GM18951 (cell line): Measurements from ENCODE around the gene ZBTB7B.

Experiments
- POLR2A ChIP-seq: IDR thresholded peaks from 4 replicates; pipeline ENCODE4 v1.6.1; 2011; ENCODE audit warnings: mild to moderate bottlenecking; ENCODE audit not compliant: insufficient read length, insufficient read depth; ENCODE audit errors: extremely low read depth
- in situ Hi-C: fragments of 300-500 bp; cut with MboI; formaldehyde crosslinking; loops from one replicate; pipeline ENCODE4 v1.12.0; 2022; ENCODE audit warnings: low sequenced_read_pairs, mixed read lengths, inconsistent platforms; ENCODE audit not compliant: unreplicated experiment

Gene ZBTB7B

DNA sequence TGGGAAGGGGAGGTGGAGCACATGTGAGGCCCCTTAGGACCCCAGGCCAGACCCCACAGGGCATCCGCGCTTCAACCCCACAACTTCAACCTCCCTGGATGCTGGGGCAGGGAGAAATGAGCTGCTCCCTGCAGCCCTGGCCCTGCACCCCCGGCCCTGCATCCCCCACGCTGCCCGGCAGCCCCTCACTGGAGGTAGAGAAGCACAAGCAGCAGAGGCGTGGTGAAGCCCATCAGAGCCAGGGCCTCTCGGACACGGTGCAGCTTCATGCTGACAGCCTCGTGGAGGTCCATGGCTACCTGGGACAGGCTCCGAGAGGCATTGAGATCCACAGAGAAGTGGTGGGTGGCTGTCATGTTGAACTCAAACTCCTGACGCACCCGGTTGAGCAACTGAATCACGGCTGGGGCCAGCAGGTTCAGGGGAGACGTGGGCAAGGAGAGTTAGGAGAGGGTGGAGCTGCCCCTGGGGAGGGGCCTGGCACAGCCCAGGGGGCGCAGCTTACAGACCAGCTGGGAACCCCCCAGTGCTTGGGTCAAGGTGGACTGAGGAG lies 27.7 kb downstream of the ZBTB7B start:
- no peak for TF ChIP-seq POLR2A
- in situ Hi-C loops, result no loop called here

GRCh38 chr1:155030899-155031298 lies 28.3 kb downstream of the ZBTB7B start:
- TF ChIP-seq POLR2A, result no peak
- in situ Hi-C loops, result no loop called here

GRCh38 chr1:155032886-155033285 lies 30.3 kb downstream of the ZBTB7B start:
- no peak for TF ChIP-seq POLR2A
- in situ Hi-C loops, result no loop called here

DNA sequence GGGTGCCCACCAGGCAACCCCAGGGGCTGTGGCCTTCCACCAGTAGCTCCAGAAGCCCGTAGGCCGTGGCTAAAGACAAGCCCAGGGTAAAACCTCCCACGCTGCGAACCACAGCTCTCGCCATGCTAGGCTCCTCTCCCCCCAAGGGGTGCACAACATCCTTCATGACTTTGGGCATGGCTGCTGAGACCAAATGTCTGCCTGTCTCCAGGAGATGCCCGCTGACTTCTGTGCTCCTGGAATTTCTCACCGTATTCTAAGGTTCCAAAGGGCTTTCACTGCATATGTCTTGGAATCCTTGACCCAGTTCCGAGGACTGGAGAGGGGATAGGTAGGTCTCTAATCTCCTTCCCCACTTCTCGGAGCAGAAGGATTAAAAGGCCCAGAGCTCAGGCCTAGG lies 30.9 kb downstream of the ZBTB7B start, which contains the start of the genes DCST1 and DCST2:
Gene DCST1 (plus strand): TSS at position 301 of the 400 bp plus-strand sequence. CDS start 213 bp downstream, outside the sequence.
Gene DCST2 (minus strand): TSS at position 258 of the 400 bp plus-strand sequence. CDS start 80 bp downstream, at position 178.
- in situ Hi-C loops, result no loop called here

DNA sequence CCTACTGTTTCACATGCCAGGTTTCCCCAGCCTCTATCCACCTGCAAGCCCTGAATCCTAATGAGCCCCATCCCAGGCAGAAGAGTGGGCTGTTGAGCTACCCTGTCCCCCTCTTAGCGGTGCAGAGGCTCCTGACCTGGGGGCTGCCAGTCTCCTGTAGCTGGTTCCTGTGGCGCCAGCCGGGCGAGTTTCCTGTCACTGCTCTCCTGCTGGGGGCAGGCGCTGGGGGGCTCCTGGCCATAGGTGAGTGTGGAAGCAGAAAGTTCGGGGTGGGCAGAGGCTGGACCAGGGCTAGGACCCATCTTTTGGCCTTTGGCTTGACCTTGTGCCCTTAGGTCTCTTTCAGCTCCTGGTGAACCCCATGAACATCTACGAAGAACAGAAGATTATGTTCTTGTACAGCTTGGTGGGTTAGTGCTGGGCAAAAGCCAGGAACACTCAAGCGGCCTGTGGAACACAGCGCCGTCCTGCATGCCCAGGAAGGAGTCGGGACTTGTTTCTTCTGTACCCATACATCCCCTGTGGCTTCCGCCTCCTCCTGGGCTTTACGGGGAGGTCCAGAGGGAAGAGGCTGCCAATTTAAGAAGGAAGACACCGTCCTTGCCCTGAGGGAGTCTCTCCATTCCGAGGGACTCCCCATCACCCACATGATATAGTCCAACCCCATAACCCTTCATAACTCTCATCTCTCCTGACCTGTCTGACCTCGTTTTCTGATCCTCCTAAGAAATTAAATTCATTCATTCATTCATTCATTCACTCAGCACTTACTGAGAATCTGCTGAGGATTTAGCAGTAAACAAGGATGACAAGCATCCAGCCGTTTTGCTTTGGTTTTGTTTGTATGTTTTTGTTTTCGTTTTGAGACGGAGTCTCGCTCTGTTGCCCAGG lies 32.0 kb downstream of the ZBTB7B start:
- in situ Hi-C loops, result no loop called here

More for the DNA sequence above, 30.9 kb downstream of the ZBTB7B start, which contains the start of the genes DCST1 and DCST2:
- no peak for TF ChIP-seq POLR2A

GRCh38 chr1:155035936-155036335 lies 33.3 kb downstream of the ZBTB7B start:
- TF ChIP-seq POLR2A, result no peak
- in situ Hi-C loops, result no loop called here

More for the DNA sequence above, 32.0 kb downstream of the ZBTB7B start:
- no peak for TF ChIP-seq POLR2A

DNA sequence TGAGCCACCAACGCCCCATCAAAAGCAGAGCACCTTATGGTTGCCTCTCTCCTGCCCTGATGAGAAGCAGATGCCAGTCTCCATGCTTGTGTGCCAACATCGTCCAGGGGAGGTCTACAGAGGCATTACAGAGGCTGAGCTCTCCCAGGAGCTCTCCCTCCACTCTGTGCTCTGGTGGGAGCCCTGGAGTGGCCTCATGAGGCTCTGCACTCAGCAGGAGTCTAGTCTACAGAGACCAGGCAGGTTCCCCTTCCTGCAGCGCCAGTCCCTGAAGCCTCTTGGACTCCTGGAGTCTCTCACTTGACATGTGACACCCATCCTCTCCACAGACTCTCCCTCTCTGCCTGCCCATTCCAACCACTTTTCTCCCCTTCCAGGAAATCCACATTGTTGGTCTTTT lies 34.4 kb downstream of the ZBTB7B start:
- in situ Hi-C loops, result no loop called here
- no peak for TF ChIP-seq POLR2A

- in situ Hi-C loops, result no loop called here
- TF ChIP-seq POLR2A, result no peak
These were observed 35.3 kb downstream of the ZBTB7B start for GRCh38 chr1:155037851-155038441.

DNA sequence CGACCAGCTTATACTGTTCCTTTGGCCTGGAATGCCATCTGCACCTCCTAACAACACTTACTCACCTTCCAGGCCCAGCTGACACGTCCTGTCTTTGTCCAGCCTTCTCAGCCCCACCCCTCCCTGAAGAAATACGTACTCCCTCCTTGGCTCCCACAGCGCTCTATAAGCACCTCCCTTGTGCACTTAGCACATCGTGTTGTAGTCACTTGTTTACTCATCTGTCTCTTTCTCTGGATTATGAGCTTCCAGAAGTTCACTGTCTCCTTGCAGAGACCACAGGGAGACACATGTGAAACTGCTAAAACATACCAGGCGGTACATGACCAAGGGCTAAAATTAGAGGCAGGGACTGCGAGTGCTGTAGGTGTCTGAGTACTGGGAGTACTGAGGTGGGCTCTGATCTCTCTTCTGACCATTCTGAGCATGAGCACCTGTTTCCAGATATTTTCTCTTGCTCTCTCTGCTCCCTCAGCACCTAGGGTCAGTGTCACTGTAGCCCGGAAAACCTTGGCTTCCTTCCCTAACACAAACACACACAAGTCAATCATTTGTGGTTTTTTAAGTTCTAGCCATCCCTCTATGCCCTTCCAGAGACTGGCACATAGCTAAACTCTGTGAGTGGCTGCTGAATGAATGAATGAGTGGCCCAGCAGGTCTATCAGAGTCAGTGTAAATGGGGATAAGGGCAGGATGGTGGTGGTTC lies 36.2 kb downstream of the ZBTB7B start:
- TF ChIP-seq POLR2A, result no peak

GRCh38 chr1:155039308-155039669 lies 36.7 kb downstream of the ZBTB7B start:
- in situ Hi-C loops, result no loop called here
- TF ChIP-seq POLR2A, result no peak

More for the DNA sequence above, 36.2 kb downstream of the ZBTB7B start:
- in situ Hi-C loops, result no loop called here

- TF ChIP-seq POLR2A, result no peak
- in situ Hi-C loops, result no loop called here
These were observed 37.9 kb downstream of the ZBTB7B start for GRCh38 chr1:155040358-155041093.

- in situ Hi-C loops, result no loop called here
- no peak for TF ChIP-seq POLR2A
These were observed 40.2 kb downstream of the ZBTB7B start for GRCh38 chr1:155042789-155043188.
